Neuronal stem cell (in vitro differentiated cells): ENCODE results near the gene CRABP2.
A peak's percentile ranks its signal among the peaks of the same experiment; 100 is the strongest.

Source experiments
- DNase-seq: peaks from one replicate; pipeline ENCODE4 v3.0.0-alpha.2; 2013; ENCODE audit warnings: low spot score
- H2AFZ ChIP-seq: one replicate; pipeline ENCODE4 v1.6.1; 2013; ENCODE audit warnings: mild to moderate bottlenecking, low read length, inconsistent platforms
- H2AK5ac ChIP-seq: 2 replicates; pipeline ENCODE4 v1.6.1; 2013; ENCODE audit warnings: low read depth, mild to moderate bottlenecking, inconsistent platforms, low read length, moderate library complexity, mixed read lengths
- H2BK120ac ChIP-seq: 2 replicates; pipeline ENCODE4 v1.6.1; 2013; ENCODE audit warnings: low read depth, mild to moderate bottlenecking, inconsistent platforms, low read length, moderate library complexity, mixed read lengths
- H2BK12ac ChIP-seq: one replicate; pipeline ENCODE4 v1.6.1; 2013; ENCODE audit warnings: low read length, inconsistent platforms
- H2BK15ac ChIP-seq: 2 replicates; pipeline ENCODE4 v1.6.1; 2013; ENCODE audit warnings: mild to moderate bottlenecking, low read length, inconsistent platforms, mixed read lengths
- H2BK5ac ChIP-seq: one replicate; pipeline ENCODE4 v1.6.1; 2013; ENCODE audit warnings: inconsistent platforms, mild to moderate bottlenecking, low read length, moderate library complexity
- H3K14ac ChIP-seq: one replicate; pipeline ENCODE4 v1.6.1; 2013; ENCODE audit warnings: low read length, inconsistent platforms
- H3K18ac ChIP-seq: 2 replicates; pipeline ENCODE4 v1.6.1; 2013; ENCODE audit warnings: low read length, inconsistent platforms
- H3K23ac ChIP-seq: 2 replicates; pipeline ENCODE4 v1.6.1; 2013; ENCODE audit warnings: low read depth, mild to moderate bottlenecking, mixed read lengths, low read length, inconsistent platforms; ENCODE audit not compliant: poor library complexity
- H3K27ac ChIP-seq: replicated peaks from 3 replicates; pipeline ENCODE4 v1.5.1; 2013; ENCODE audit warnings: low read length, inconsistent platforms
- H3K27me3 ChIP-seq, 3 experiments: 2 replicates each; pipeline ENCODE4 v1.6.1; 2013; ENCODE audit warnings: low read length in 3 of 3, mild to moderate bottlenecking in 2 of 3, inconsistent platforms in 1 of 3, low read depth in 1 of 3, mixed read lengths in 1 of 3, moderate library complexity in 1 of 3; ENCODE audit not compliant: control insufficient read depth in 3 of 3, insufficient read depth in 3 of 3
- H3K36me3 ChIP-seq, 2 donors: replicated peaks in 1 of 2; 2 replicates each; pipeline ENCODE4 v1.6.1; 2013; ENCODE audit warnings: low read length in 2 of 2; ENCODE audit not compliant: control insufficient read depth in 2 of 2, insufficient read depth in 2 of 2
- H3K4ac ChIP-seq: 2 replicates; pipeline ENCODE4 v1.6.1; 2013; ENCODE audit warnings: inconsistent platforms, mild to moderate bottlenecking, low read length, moderate library complexity
- H3K4me1 ChIP-seq, 2 donors: 1 replicate in 1 of 2; 2 replicates in 1 of 2; pipeline ENCODE4 v1.6.1; 2013; ENCODE audit warnings: low read length in 2 of 2, low read depth in 1 of 2; ENCODE audit not compliant: control insufficient read depth in 2 of 2, insufficient read depth in 1 of 2
- H3K4me2 ChIP-seq: one replicate; pipeline ENCODE4 v1.6.1; 2013; ENCODE audit warnings: mild to moderate bottlenecking, low read length, inconsistent platforms; ENCODE audit not compliant: insufficient read depth, poor library complexity, severe bottlenecking
- H3K4me3 ChIP-seq, 2 donors: 2 replicates each; pipeline ENCODE4 v1.5.1; 2013; ENCODE audit warnings: low read length in 2 of 2, mild to moderate bottlenecking in 2 of 2, inconsistent platforms in 1 of 2, moderate library complexity in 1 of 2
- H3K79me1 ChIP-seq: one replicate; pipeline ENCODE4 v1.6.1; 2013; ENCODE audit warnings: low read depth, mild to moderate bottlenecking, inconsistent platforms, low read length, moderate library complexity
- H3K9ac ChIP-seq: one replicate; pipeline ENCODE4 v1.6.1; 2013; ENCODE audit warnings: mild to moderate bottlenecking, low read depth, low read length, inconsistent platforms; ENCODE audit not compliant: poor library complexity
- H3K9me3 ChIP-seq, 2 donors: replicated peaks in 1 of 2; 2 replicates each; pipeline versions ENCODE3 to v1.6.1; 2013; ENCODE audit warnings: low read length in 2 of 2, mild to moderate bottlenecking in 2 of 2, inconsistent platforms in 1 of 2, low read depth in 1 of 2, mixed read lengths in 1 of 2, moderate library complexity in 1 of 2; ENCODE audit not compliant: control insufficient read depth in 2 of 2, insufficient read depth in 1 of 2
- H4K8ac ChIP-seq: one replicate; pipeline ENCODE4 v1.6.1; 2013; ENCODE audit warnings: low read depth, mild to moderate bottlenecking, inconsistent platforms, low read length, moderate library complexity
- H4K91ac ChIP-seq: one replicate; pipeline ENCODE4 v1.6.1; 2013; ENCODE audit warnings: low read length, low read depth, mild to moderate bottlenecking, inconsistent platforms; ENCODE audit not compliant: poor library complexity
- WGBS, 2 donors: extraction: QIAGEN DNeasy Blood & Tissue Kit; methylation state at CpG; one replicate each; pipeline ENCODE4 v1.1.7; 2013; ENCODE audit warnings: missing lambda C conversion rate in 2 of 2, mixed read lengths in 1 of 2; ENCODE audit not compliant: insufficient read length in 2 of 2, insufficient replicate concordance in 1 of 2; ENCODE audit errors: extremely low coverage in 2 of 2; 5-methylcytosine and 5-hydroxymethylcytosine counted together

CRABP2 gene

DNA sequence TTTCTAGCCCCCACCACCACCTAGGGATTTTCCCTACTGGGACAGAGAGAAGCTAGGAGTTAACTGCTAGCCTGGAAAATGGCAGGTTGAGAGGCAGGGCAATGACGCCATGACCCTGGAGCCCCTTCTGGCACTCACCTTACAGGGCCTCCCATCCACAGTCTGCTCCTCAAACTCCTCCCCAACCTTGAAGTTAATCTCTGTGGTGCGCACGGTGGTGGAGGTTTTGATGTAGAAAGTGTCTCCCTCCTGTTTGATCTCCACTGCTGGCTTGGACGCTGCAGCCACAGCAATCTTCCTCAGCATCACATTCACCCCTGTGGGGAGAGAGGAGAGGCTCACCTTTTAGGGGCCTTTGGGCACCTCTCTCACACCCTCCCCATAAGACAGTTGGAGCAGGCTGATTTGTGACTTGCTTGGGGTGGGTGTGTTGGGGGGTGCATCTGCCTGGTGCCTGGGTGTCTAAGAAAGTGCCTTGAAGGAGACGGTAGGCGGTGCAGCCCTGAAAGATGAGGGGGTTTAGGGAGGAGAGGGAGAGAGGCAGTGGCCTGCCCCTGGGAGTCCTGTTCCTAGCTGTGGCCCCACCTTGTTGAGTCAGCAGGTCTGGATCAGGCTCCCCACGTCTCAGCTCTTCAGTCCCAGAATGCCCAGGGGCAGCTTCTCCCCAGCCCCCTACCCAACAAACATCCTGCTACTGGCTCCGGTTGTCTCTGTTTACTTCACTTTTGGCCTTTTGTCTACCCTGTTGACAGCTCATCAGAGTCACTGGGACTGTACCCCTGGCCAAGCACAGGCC lies 4.4 kb downstream of the CRABP2 start:
- Histone ChIP-seq H3K23ac (no peak overlapping the region), H2BK120ac (no peak overlapping the region), H2BK15ac (no peak overlapping the region), H3K27ac (no peak overlapping the region), H3K14ac (no peak overlapping the region), H3K18ac (no peak overlapping the region), H3K9ac (no peak overlapping the region), H3K79me1 (peaks cover 9% of the 10 kb centered on the region), H2BK12ac (no peak overlapping the region), H2AK5ac (peak overlapping the region; percentile 23), H3K4me2 (no peak overlapping the region), H4K8ac (no peak overlapping the region), H4K91ac (no peak overlapping the region), H2AFZ (no peak overlapping the region), H2BK5ac (peak overlapping the region; percentile 7), H3K4me1 (peaks cover 15 to 26% of the 10 kb centered on the region in 2 donors), H3K4ac (no peak overlapping the region), H3K27me3 (no peaks in the 10 kb centered on the region), H3K9me3 (no peaks in the 10 kb centered on the region), H3K4me3 (no peak overlapping the region), H3K36me3 (peaks cover 26% of the 10 kb centered on the region in 2 donors)
- no CpG with 5 or more reads among the region's 8 CpGs for WGBS, 2 donors
- no peak for DNase-seq

GRCh38 chr1:156698995-156699394 lies 6.4 kb downstream of the CRABP2 start:
- no peaks in the 10 kb centered on the region for H3K9me3 ChIP-seq
- H2BK5ac ChIP-seq, result no peak overlapping the region
- no peak overlapping the region for H2BK15ac ChIP-seq
- peaks cover 26% of the 10 kb centered on the region in 2 donors for H3K36me3 ChIP-seq
- H3K79me1 ChIP-seq, result peaks cover 6% of the 10 kb centered on the region
- H3K4me3 ChIP-seq, result no peak overlapping the region
- no peak overlapping the region for H3K4ac ChIP-seq
- H4K8ac ChIP-seq, result no peak overlapping the region
- H2BK120ac ChIP-seq, result no peak overlapping the region
- H3K27ac ChIP-seq, result no peak overlapping the region
- H2BK12ac ChIP-seq, result no peak overlapping the region
- H3K4me1 ChIP-seq, result peaks cover 18 to 20% of the 10 kb centered on the region in 2 donors
- DNase-seq, result no peak
- no CpG with 5 or more reads among the region's 1 CpG for WGBS, 2 donors
- H3K14ac ChIP-seq, result no peak overlapping the region
- H3K9ac ChIP-seq, result no peak overlapping the region
- no peak overlapping the region for H3K23ac ChIP-seq
- H2AFZ ChIP-seq, result no peak overlapping the region
- no peak overlapping the region for H2AK5ac ChIP-seq
- H3K18ac ChIP-seq, result no peak overlapping the region
- no peak overlapping the region for H3K4me2 ChIP-seq
- H4K91ac ChIP-seq, result no peak overlapping the region
- no peaks in the 10 kb centered on the region for H3K27me3 ChIP-seq

DNA sequence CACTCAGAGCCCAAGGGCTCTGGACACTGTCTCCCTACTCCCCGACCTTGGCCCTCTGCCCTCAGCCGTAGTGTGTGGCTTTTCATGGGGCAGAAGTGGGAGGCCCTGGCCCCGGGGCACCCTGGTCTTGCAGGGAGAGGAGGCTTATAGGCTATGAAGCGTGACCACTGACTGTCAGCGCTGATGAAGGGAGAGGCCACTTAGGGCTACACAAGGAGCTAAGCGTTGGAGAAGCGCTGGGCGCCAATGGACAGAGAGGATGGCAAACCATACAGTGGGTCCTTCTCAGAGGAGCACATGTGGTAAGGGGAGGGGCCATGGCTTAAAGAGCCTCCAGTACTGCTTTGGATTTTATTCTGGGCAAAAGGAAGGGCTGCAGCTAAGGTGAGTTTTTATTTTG lies 7.9 kb downstream of the CRABP2 start:
- Histone ChIP-seq H3K4me1 (peaks cover 20 to 27% of the 10 kb centered on the region in 2 donors), H2AK5ac (no peak overlapping the region), H3K23ac (no peak overlapping the region), H2BK12ac (no peak overlapping the region), H3K27ac (no peak overlapping the region), H2BK120ac (no peak overlapping the region), H3K4me2 (no peak overlapping the region), H3K4me3 (no peak overlapping the region), H4K8ac (no peak overlapping the region), H2AFZ (no peak overlapping the region), H3K36me3 (peaks cover 26% of the 10 kb centered on the region in 2 donors), H3K4ac (no peak overlapping the region), H3K14ac (no peak overlapping the region), H3K9ac (no peak overlapping the region), H3K27me3 (peaks cover 0 to under 1% (median 0%) of the 10 kb centered on the region in 3 experiments), H3K18ac (peak overlapping the region; percentile 72), H3K9me3 (no peaks in the 10 kb centered on the region), H3K79me1 (peaks cover 3% of the 10 kb centered on the region), H4K91ac (no peak overlapping the region), H2BK5ac (no peak overlapping the region), H2BK15ac (no peak overlapping the region)
- no peak for DNase-seq
- WGBS, 2 donors, result no CpG with 5 or more reads among the region's 8 CpGs

DNA sequence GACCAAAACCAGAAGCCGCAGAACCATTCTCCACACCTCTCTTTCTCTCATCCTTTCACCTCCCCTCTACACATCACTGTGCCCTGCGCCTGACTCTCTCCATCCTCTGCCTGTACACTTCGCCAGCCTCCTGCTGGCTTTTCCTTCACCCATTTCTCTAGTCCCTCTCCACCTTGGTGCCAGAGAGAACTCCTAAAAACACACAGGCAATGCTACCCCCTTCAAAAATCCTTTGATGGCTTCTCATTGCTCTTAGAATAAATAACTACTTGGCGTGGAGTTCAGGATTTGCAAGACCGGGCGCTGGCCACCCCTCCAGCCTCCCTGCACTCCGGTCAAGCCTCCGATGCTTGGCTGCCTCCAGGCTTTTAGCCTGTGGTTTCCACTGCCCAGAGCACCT lies 8.6 kb downstream of the CRABP2 start:
- no peak overlapping the region for H3K9ac ChIP-seq
- peaks cover 26% of the 10 kb centered on the region in 2 donors for H3K36me3 ChIP-seq
- H3K9me3 ChIP-seq, result no peaks in the 10 kb centered on the region
- no peak overlapping the region for H3K4ac ChIP-seq
- H3K27ac ChIP-seq, result no peak overlapping the region
- H2BK12ac ChIP-seq, result no peak overlapping the region
- no peak overlapping the region for H3K4me3 ChIP-seq
- no peak overlapping the region for H2BK5ac ChIP-seq
- no peak overlapping the region for H2AFZ ChIP-seq
- no peak overlapping the region for H2AK5ac ChIP-seq
- H3K79me1 ChIP-seq, result peaks cover 3% of the 10 kb centered on the region
- no peak for DNase-seq
- peaks cover 0 to 4% (median 0%) of the 10 kb centered on the region in 3 experiments for H3K27me3 ChIP-seq
- H4K8ac ChIP-seq, result no peak overlapping the region
- no peak overlapping the region for H3K18ac ChIP-seq
- no peak overlapping the region for H2BK120ac ChIP-seq
- H2BK15ac ChIP-seq, result no peak overlapping the region
- H3K4me1 ChIP-seq, result peaks cover 27 to 34% of the 10 kb centered on the region in 2 donors
- no peak overlapping the region for H4K91ac ChIP-seq
- no CpG with 5 or more reads among the region's 8 CpGs for WGBS, 2 donors
- no peak overlapping the region for H3K14ac ChIP-seq
- no peak overlapping the region for H3K4me2 ChIP-seq
- no peak overlapping the region for H3K23ac ChIP-seq
